Gastrocnemius medialis (tissue), 4 donors: ENCODE measurements around the gene KLHL28. TPM values are rescaled to one million over a fixed set of nuclear protein-coding genes. Genes with fewer than 3 reads are reported as not detected.
A peak's percentile ranks its signal among the peaks of the same experiment; 100 is the strongest.

Experiments
- ATAC-seq, 2 donors: fragments of 150-250 bp; one replicate each; pipeline ENCODE4 v1.9.1; 2016
- DNase-seq, 2 donors: peaks; one replicate each; pipeline ENCODE4 v3.0.0-alpha.2; 2019
- H3K27ac ChIP-seq, 4 donors: fragments of 200-600 bp; sonication (generic); 1 replicate in 1 of 4; 2 replicates in 3 of 4; pipeline ENCODE4 v1.5.1; 2016 to 2018; ENCODE audit warnings: mild to moderate bottlenecking in 2 of 4, moderate library complexity in 1 of 4
- H3K27me3 ChIP-seq, 3 donors: fragments of 200-600 bp; sonication (generic) in 2 of 3; 1 replicate in 1 of 3; 2 replicates in 2 of 3; pipeline versions ENCODE4 v1.5.1 to v1.6.0; 2016 to 2019; ENCODE audit warnings: mild to moderate bottlenecking in 1 of 3, moderate library complexity in 1 of 3
- H3K36me3 ChIP-seq, 2 donors: fragments of 200-600 bp; sonication (generic) in 1 of 2; one replicate each; pipeline ENCODE4 v1.5.1; 2017 to 2018
- H3K4me1 ChIP-seq, 2 donors: fragments of 200-600 bp; sonication (generic) in 1 of 2; one replicate each; pipeline ENCODE4 v1.5.1; 2016 to 2017; ENCODE audit warnings: mild to moderate bottlenecking in 2 of 2
- H3K4me3 ChIP-seq, 4 donors: fragments of 200-600 bp; sonication (generic) in 3 of 4; 1 replicate in 1 of 4; 2 replicates in 3 of 4; pipeline ENCODE4 v1.5.1; 2016 to 2019; ENCODE audit warnings: mild to moderate bottlenecking in 2 of 4
- H3K9me3 ChIP-seq, 3 donors: fragments of 200-600 bp; sonication (generic) in 2 of 3; 1 replicate in 1 of 3; 2 replicates in 2 of 3; pipeline ENCODE4 v1.5.1; 2016 to 2019
- CTCF ChIP-seq, 5 experiments: fragments of 450-650 bp in 3 of 5; fragments of 200-600 bp in 2 of 5; sonication (generic) in 2 of 5; IDR thresholded peaks in 4 of 5; conservative IDR thresholded peaks in 1 of 5; 1 replicate in 4 of 5; 2 replicates in 1 of 5; pipeline ENCODE4 v1.5.1; 2016 to 2019; ENCODE audit warnings: antibody characterized with exemption in 5 of 5, mild to moderate bottlenecking in 3 of 5, moderate library complexity in 3 of 5
- POLR2A ChIP-seq, 2 donors: fragments of 450-650 bp; IDR thresholded peaks; one replicate each; pipeline ENCODE4 v1.6.1; 2017; ENCODE audit warnings: antibody characterized with exemption in 2 of 2, mild to moderate bottlenecking in 2 of 2, moderate library complexity in 2 of 2
- in situ Hi-C, 4 donors: fragments of 200-750 bp; cut with MboI; loops; one replicate each; pipeline versions ENCODE4 v1.15.0 to v1.8.0; 2017; ENCODE audit warnings: low sequenced_read_pairs in 4 of 4
- intact Hi-C: fragments of 100-400 bp; cut with DNase I; formaldehyde crosslinking; loops from one replicate; pipeline ENCODE4 v1.15.1; 2023; ENCODE audit warnings: low total_unique reads
- total RNA-seq, 4 donors: library from RNA; depleted of rRNA; stranded (reverse); fragments of >200 nt; gene quantifications; one replicate each; pipeline versions ENCODE4 v1.1.0 to v1.2.3, GENCODE V29; 2016

Gene KLHL28
- total RNA-seq, 4 donors from 2014 or later: 7.3 to 11.9 (median 8.2) TPM

DNA sequence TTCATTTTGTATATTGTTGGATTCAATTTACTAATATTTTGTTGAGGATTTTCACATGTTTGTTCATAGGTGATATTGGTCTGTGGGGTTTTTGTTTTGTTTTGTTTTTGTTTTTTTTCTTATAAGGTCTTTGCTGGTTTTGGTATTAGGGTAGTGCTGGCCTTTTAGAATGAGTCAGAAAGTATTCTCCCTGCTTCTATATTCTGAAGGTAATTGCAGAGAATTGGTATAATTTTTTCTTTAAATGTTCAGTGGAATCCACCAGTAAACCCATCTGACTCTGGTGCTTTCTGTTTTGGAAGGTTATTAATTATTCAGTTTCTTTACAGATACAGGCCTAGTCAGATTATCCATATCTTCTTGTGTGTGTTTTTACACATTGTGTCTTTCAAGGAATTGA is 9.2 kb upstream of the KLHL28 start:
- no peak for TF ChIP-seq POLR2A (IDR thresholded peaks at IDR 0.05)
- TF ChIP-seq CTCF (IDR thresholded peaks at IDR 0.05 in 4 of 5, conservative IDR thresholded peaks at IDR 0.05 in 1 of 5): no peak
- Histone ChIP-seq H3K4me1 (peaks cover 20 to 26% of the 10 kb centered on the region in 2 donors), H3K36me3 (no peaks in the 10 kb centered on the region), H3K27me3 (no peaks in the 10 kb centered on the region), H3K27ac (no peak overlapping the region), H3K9me3 (no peaks in the 10 kb centered on the region), H3K4me3 (no peak overlapping the region)
- in situ Hi-C loops (loop anchor here in 1 of 4 donors (25.0 kb wide), 1 partner anchor 166 kb away; the partner anchor contains the start of genes FANCM and FKBP3), intact Hi-C loops (no loop called here)
- ATAC-seq (no peak), DNase-seq (no peak)

DNA sequence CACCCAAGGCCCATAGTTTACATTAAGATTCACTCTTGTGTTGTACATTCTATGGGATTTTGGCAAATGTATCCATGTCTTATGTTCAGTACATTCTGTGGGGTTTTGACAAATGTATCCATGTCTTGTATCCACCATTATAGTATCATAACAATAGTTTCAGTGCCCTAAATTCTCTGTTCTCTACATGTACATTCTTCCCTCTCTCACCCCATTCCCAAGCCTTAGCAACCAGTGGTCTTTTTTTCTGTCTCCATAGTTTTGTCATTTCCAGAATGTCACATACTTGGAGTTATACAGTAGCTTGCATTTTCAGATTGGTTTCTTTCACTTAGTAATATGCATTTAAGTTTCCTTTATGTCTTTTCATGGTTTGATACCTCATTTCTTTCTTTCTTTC is 7.0 kb upstream of the KLHL28 start:
- intact Hi-C loops (no loop called here), in situ Hi-C loops (loop anchor here in 3 of 4 donors (10.0 to 25.0 kb wide), 3 partner anchors 74 to 169 kb away; partner anchors contain the start of genes FANCM (in 3 of the 3) and FKBP3 (in 3 of the 3))
- DNase-seq (no peak), ATAC-seq (no peak)
- Histone ChIP-seq H3K4me3 (no peak overlapping the region), H3K4me1 (peaks cover 38 to 47% of the 10 kb centered on the region in 2 donors), H3K27me3 (no peaks in the 10 kb centered on the region), H3K9me3 (no peaks in the 10 kb centered on the region), H3K36me3 (no peaks in the 10 kb centered on the region), H3K27ac (no peak overlapping the region)
- TF ChIP-seq POLR2A (IDR thresholded peaks at IDR 0.05) (no peak), CTCF (IDR thresholded peaks at IDR 0.05 in 4 of 5, conservative IDR thresholded peaks at IDR 0.05 in 1 of 5) (no peak)

DNA sequence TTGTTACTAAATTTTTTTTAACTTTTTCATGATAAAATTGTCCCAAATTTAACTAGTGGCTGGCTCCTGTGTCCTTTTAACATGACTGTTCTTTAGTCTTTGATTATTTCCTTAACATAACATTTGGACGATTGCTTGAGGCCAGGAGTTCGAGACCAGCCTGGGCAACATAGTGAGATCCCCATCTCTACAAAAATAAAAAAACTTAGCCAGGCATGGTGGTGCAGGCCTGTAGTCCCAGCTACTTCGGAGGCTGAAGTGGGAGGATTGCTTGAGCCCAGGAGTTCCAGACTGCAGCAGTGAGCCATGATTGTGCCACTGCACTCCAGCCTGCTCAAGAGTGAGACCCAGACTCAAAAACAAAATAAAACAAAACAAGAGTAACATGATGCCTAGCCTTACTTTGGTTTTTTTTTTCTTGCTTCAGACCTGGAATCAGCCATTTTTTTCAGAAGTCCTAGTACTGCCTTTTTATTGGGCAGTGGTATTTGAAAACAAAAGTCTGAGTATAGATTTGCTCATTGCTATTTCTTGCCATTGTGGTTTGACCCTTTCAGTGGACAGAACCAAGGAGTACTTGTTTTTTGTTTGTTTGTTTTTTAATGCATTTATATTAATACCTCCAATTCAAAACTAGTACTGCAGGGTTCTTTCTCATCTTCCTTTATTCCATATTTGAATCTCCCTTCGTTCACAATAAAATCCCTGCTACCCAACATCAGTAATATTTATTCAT is 5.0 kb upstream of the KLHL28 start:
- intact Hi-C loops: no loop called here

DNA sequence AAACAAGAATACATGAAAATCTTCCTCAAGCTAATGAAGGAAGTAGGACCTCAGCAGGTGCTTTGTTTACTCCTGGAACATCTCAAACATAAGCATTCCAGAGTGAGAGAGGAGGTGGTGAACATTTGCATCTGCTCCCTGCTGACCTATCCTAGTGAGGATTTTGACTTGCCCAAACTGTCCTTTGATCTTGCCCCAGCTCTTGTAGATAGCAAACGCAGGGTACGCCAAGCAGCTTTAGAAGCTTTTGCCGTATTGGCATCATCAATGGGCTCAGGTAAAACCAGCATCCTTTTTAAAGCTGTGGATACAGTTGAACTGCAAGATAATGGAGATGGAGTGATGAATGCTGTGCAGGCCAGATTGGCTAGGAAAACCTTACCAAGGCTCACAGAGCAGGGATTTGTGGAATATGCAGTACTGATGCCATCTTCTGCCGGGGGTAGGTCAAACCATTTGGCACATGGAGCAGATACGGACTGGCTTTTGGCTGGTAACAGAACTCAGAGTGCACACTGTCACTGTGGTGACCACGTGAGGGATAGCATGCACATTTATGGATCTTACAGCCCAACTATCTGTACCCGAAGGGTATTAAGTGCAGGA is 2.1 kb upstream of the KLHL28 start:
- no peaks in the 10 kb centered on the region for H3K36me3 ChIP-seq
- no peaks in the 10 kb centered on the region for H3K27me3 ChIP-seq
- H3K4me3 ChIP-seq: peak overlapping the region; percentile 82 to 92 (median 90)
- DNase-seq: peak in 1 of 2 donors; percentile 18
- ATAC-seq: no peak
- H3K9me3 ChIP-seq: no peaks in the 10 kb centered on the region
- H3K27ac ChIP-seq: peak overlapping the region; percentile 86 to 95 (median 89)
- no peak for TF ChIP-seq CTCF (IDR thresholded peaks at IDR 0.05 in 4 of 5, conservative IDR thresholded peaks at IDR 0.05 in 1 of 5)
- TF ChIP-seq POLR2A (IDR thresholded peaks at IDR 0.05): no peak
- in situ Hi-C loops (loop anchor here (5.0 to 25.0 kb wide), 5 partner anchors 67 to 173 kb away; partner anchors contain the start of genes FKBP3 (in 4 of the 4) and FANCM (in 3 of the 4)), intact Hi-C loops (loop anchor here (2.0 to 5.0 kb wide), 2 partner anchors 13 to 303 kb away; no protein-coding TSS in a partner anchor)
- H3K4me1 ChIP-seq: peaks cover 66 to 75% of the 10 kb centered on the region in 2 donors

More for the DNA sequence above, 5.0 kb upstream of the KLHL28 start:
- no peaks in the 10 kb centered on the region for H3K36me3 ChIP-seq
- no peak for ATAC-seq
- in situ Hi-C loops: loop anchor here in 3 of 4 donors (10.0 to 25.0 kb wide), 3 partner anchors 72 to 171 kb away; partner anchors contain the start of genes FANCM (in 3 of the 3) and FKBP3 (in 3 of the 3)
- peak overlapping the region; percentile 14 to 82 (median 19) for H3K4me3 ChIP-seq
- TF ChIP-seq CTCF (IDR thresholded peaks at IDR 0.05 in 4 of 5, conservative IDR thresholded peaks at IDR 0.05 in 1 of 5) (no peak), POLR2A (IDR thresholded peaks at IDR 0.05) (no peak)
- H3K9me3 ChIP-seq: no peaks in the 10 kb centered on the region
- H3K4me1 ChIP-seq: peaks cover 45 to 52% of the 10 kb centered on the region in 2 donors
- DNase-seq: no peak
- H3K27me3 ChIP-seq: no peaks in the 10 kb centered on the region
- H3K27ac ChIP-seq: no peak overlapping the region
